Upper lobe of left lung (tissue), 4 donors: ENCODE data around the gene MDN1.

ENCODE experiments used
- EP300 ChIP-seq, 4 donors: sonication (generic); formaldehyde crosslinking; IDR thresholded peaks; one replicate each; pipeline ENCODE4 v1.5.1; 2017; ENCODE audit warnings: antibody characterized with exemption in 4 of 4, control low read depth in 2 of 4
- POLR2A ChIP-seq, 4 donors: fragments of 450-650 bp; IDR thresholded peaks; one replicate each; pipeline ENCODE4 v1.5.1; 2016 to 2017; ENCODE audit warnings: antibody characterized with exemption in 4 of 4, mild to moderate bottlenecking in 2 of 4
- POLR2AphosphoS5 ChIP-seq, 2 donors: sonication (generic); formaldehyde crosslinking; IDR thresholded peaks; one replicate each; pipeline ENCODE4 v1.5.1; 2017; ENCODE audit warnings: antibody characterized with exemption in 2 of 2
- TF ChIP-seq, protein P1 (sequence below), 6 experiments: fragments of 450-650 bp in 4 of 6; fragments of 200-600 bp in 2 of 6; sonication (generic) in 2 of 6; IDR thresholded peaks; one replicate each; pipeline ENCODE4 v1.5.1; 2016 to 2019; ENCODE audit warnings: antibody characterized with exemption in 6 of 6

DNA sequence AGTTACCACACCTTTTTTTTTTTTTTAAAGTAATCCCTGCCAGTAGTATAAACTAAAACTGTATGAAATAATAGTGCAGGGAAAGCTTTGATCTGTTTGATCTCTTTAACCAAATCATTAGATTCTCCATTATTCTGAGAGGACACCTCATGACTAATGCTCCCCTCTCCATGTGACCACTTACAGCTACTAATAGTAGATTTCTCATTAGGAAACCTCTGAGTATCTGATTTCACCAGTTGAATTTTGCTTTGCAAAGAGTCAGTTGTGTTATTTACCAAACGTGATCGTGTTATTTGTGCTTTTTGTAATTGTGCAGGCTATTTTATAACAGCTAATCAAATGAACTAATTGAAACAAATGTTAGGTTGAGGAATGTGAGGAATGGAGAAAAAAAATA, 22.6 kb upstream of the MDN1 start:
- TF ChIP-seq, protein P1, sequence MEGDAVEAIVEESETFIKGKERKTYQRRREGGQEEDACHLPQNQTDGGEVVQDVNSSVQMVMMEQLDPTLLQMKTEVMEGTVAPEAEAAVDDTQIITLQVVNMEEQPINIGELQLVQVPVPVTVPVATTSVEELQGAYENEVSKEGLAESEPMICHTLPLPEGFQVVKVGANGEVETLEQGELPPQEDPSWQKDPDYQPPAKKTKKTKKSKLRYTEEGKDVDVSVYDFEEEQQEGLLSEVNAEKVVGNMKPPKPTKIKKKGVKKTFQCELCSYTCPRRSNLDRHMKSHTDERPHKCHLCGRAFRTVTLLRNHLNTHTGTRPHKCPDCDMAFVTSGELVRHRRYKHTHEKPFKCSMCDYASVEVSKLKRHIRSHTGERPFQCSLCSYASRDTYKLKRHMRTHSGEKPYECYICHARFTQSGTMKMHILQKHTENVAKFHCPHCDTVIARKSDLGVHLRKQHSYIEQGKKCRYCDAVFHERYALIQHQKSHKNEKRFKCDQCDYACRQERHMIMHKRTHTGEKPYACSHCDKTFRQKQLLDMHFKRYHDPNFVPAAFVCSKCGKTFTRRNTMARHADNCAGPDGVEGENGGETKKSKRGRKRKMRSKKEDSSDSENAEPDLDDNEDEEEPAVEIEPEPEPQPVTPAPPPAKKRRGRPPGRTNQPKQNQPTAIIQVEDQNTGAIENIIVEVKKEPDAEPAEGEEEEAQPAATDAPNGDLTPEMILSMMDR (IDR thresholded peaks at IDR 0.05): no peak
- TF ChIP-seq POLR2A (IDR thresholded peaks at IDR 0.05) (no peak), POLR2AphosphoS5 (IDR thresholded peaks at IDR 0.05) (no peak), EP300 (IDR thresholded peaks at IDR 0.05) (no peak)
